Sigmoid colon (tissue), 7 donors: Measurements from ENCODE around the gene TIGAR. TPM values are rescaled to one million over a fixed set of nuclear protein-coding genes. Genes with fewer than 3 reads are reported as not detected.

Source experiments
- DNase-seq: peaks from one replicate; pipeline ENCODE4 v3.0.0-alpha.2; 2019
- H3K27ac ChIP-seq, 4 donors: fragments of 200-600 bp; sonication (generic); one replicate each; pipeline ENCODE4 v1.5.1; 2016 to 2019; ENCODE audit warnings: mild to moderate bottlenecking in 1 of 4
- H3K27me3 ChIP-seq, 3 donors: fragments of 200-600 bp; sonication (generic); one replicate each; pipeline ENCODE4 v1.5.1; 2019; ENCODE audit warnings: mild to moderate bottlenecking in 1 of 3
- H3K36me3 ChIP-seq, 4 donors: fragments of 200-600 bp; sonication (generic); one replicate each; pipeline ENCODE4 v1.5.1; 2016 to 2019
- H3K4me1 ChIP-seq, 4 donors: fragments of 200-600 bp; sonication (generic); one replicate each; pipeline ENCODE4 v1.5.1; 2017 to 2019
- H3K4me3 ChIP-seq, 4 donors: fragments of 200-600 bp; sonication (generic); one replicate each; pipeline ENCODE4 v1.5.1; 2017 to 2019; ENCODE audit warnings: mild to moderate bottlenecking in 2 of 4, moderate library complexity in 1 of 4
- H3K9me3 ChIP-seq, 4 donors: fragments of 200-600 bp in 3 of 4; sonication (generic) in 3 of 4; one replicate each; pipeline versions ENCODE4 v1.5.1 to v1.6.1; 2013 to 2019
- EP300 ChIP-seq, 4 donors: sonication (generic); formaldehyde crosslinking; IDR thresholded peaks; one replicate each; pipeline ENCODE4 v1.6.1; 2017; ENCODE audit warnings: antibody characterized with exemption in 4 of 4
- POLR2A ChIP-seq, 2 donors: fragments of 450-650 bp; IDR thresholded peaks; one replicate each; pipeline ENCODE4 v1.6.1; 2016; ENCODE audit warnings: antibody characterized with exemption in 2 of 2, mild to moderate bottlenecking in 2 of 2, moderate library complexity in 2 of 2
- POLR2AphosphoS5 ChIP-seq, 4 donors: sonication (generic); formaldehyde crosslinking; IDR thresholded peaks; one replicate each; pipeline ENCODE4 v1.6.1; 2017; ENCODE audit warnings: antibody characterized with exemption in 4 of 4
- WGBS, 2 donors: extraction: QIAGEN DNeasy Blood & Tissue Kit; methylation state at CpG; one replicate each; pipeline ENCODE4 v1.1.7; 2013; 5-methylcytosine and 5-hydroxymethylcytosine counted together
- intact Hi-C: fragments of 100-400 bp; cut with DNase I; formaldehyde crosslinking; loops from one replicate; pipeline ENCODE4 v1.15.1; 2023
- polyA plus RNA-seq, 3 donors: library from polyadenylated mRNA; stranded (reverse); fragments of 200-250 nt; gene quantifications; one replicate each; pipeline ENCODE4 v1.2.3, GENCODE V29; 2013
- total RNA-seq, 4 donors: library from RNA; depleted of rRNA; stranded (reverse); fragments of >200 nt; gene quantifications; one replicate each; pipeline ENCODE4 v1.1.0, GENCODE V29; 2016
- TF ChIP-seq, protein P1 (sequence below), 4 experiments: fragments of 450-650 bp in 3 of 4; fragments of 200-600 bp in 1 of 4; IDR thresholded peaks; one replicate each; pipeline ENCODE4 v1.5.1; 2016 to 2019; ENCODE audit warnings: antibody characterized with exemption in 4 of 4, mild to moderate bottlenecking in 3 of 4, moderate library complexity in 2 of 4
- donor health status: healthy with polysubstance abuse.
- donor health status: Bipolar disorder and iron deficiency.
- donor health status: healthy.

The TIGAR gene
- total and polyA plus RNA-seq, 7 donors = 4.4 to 14.6 (median 6.0) TPM

DNA sequence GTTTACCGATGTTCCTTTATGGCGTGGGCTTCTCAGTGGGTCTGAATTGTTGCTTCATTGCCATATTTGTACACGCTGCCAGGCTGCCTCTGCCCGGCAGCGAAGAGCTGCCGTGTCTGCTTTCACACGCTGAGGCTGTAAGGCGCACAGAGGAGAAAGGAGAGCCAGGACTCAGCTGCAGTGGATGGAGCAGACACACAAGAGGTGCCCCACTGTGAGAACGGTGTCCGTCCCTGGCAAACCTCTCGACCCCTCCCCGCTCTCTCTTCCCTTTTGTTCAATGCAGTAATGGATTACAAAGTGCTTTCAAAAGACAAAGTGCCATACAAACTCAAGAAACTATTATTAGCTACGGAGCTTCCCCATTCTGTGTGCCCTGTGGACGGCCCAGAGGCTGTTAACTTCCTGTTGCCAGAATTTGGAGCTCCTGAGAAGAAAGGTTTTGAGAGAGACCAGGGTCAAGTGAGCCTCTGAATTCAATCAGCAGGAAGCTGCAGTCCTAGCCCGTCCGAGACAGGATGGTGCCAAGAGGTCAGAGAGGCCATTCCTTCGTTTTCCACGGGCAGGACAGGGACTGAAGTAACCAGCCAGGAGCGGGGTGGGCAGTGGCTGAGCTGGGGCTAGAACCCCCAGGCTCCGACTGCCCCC, 31.7 kb upstream of the TIGAR start:
- WGBS, 2 donors = 59 to 73% methylated on average over 20 of the region's 20 CpGs
- H3K27ac ChIP-seq = peak overlapping the region; percentile 58 to 86 (median 80)
- intact Hi-C loops = no loop called here
- H3K9me3 ChIP-seq = no peaks in the 10 kb centered on the region
- no peaks in the 10 kb centered on the region for H3K27me3 ChIP-seq
- H3K36me3 ChIP-seq = peaks cover 12 to 59% (median 22%) of the 10 kb centered on the region in 4 donors
- TF ChIP-seq, protein P1, sequence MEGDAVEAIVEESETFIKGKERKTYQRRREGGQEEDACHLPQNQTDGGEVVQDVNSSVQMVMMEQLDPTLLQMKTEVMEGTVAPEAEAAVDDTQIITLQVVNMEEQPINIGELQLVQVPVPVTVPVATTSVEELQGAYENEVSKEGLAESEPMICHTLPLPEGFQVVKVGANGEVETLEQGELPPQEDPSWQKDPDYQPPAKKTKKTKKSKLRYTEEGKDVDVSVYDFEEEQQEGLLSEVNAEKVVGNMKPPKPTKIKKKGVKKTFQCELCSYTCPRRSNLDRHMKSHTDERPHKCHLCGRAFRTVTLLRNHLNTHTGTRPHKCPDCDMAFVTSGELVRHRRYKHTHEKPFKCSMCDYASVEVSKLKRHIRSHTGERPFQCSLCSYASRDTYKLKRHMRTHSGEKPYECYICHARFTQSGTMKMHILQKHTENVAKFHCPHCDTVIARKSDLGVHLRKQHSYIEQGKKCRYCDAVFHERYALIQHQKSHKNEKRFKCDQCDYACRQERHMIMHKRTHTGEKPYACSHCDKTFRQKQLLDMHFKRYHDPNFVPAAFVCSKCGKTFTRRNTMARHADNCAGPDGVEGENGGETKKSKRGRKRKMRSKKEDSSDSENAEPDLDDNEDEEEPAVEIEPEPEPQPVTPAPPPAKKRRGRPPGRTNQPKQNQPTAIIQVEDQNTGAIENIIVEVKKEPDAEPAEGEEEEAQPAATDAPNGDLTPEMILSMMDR (IDR thresholded peaks at IDR 0.05) = no peak
- TF ChIP-seq POLR2A (IDR thresholded peaks at IDR 0.05) (no peak), POLR2AphosphoS5 (IDR thresholded peaks at IDR 0.05) (peak in 1 of 4 donors; percentile 20)
- H3K4me3 ChIP-seq = peak overlapping the region in 2 of 4 donors; percentile 9 to 20
- DNase-seq = no peak
- peaks cover 0 to 94% (median 82%) of the 10 kb centered on the region in 4 donors for H3K4me1 ChIP-seq

- peak overlapping the region; percentile 58 to 86 (median 80) for H3K27ac ChIP-seq
- H3K4me1 ChIP-seq = peaks cover 0 to 98% (median 84%) of the 10 kb centered on the region in 4 donors
- DNase-seq = no peak
- intact Hi-C loops = no loop called here
- no peak for TF ChIP-seq EP300 (IDR thresholded peaks at IDR 0.05)
- TF ChIP-seq, protein P1 (IDR thresholded peaks at IDR 0.05) = no peak
- no peak for TF ChIP-seq POLR2A (IDR thresholded peaks at IDR 0.05)
- TF ChIP-seq POLR2AphosphoS5 (IDR thresholded peaks at IDR 0.05) = no peak
- peak overlapping the region in 1 of 4 donors; percentile 20 for H3K4me3 ChIP-seq
- H3K27me3 ChIP-seq = no peaks in the 10 kb centered on the region
- H3K36me3 ChIP-seq = peaks cover 12 to 59% (median 17%) of the 10 kb centered on the region in 4 donors
- WGBS, 2 donors = 86 to 88% methylated on average over 28 of the region's 28 CpGs
- no peaks in the 10 kb centered on the region for H3K9me3 ChIP-seq
Observed at GRCh38 chr12:4289998-4290790, 30.8 kb upstream of the TIGAR start.

DNA sequence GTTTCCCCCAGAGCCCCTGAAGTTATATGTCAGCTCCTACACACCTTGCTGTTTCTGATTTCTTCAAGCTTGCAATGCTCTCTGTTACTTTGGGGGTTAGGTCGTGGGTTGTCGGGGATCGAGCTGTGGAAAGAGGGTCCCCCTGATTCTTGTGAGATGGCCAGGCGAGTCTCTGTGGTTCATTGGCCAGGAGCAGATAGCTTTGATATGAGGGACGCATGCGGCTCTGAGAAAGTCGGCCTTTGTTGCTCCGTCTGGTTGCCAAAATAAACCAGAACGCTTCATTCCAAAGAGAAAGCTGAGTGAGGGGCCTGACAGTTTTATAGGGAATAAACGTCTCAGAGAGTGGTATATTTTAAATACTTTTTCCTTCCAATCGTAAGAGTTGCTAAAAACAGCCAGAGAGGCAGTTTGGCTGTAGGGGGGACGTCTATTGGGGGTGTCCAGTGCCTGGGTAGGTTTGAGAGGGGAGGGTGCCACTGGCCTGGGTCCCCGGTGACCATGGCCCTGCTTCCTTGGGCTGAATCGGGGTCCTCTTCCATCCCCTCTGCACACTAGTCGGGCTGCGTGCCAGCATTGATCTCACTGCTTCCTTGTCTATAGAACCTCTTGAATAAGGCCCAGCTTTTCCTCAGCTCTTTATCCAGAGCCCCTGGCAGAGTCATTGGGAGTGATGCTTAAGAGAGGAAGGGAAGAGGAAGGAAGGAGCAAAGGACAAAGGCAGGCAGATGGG, 28.5 kb upstream of the TIGAR start:
- TF ChIP-seq EP300 (IDR thresholded peaks at IDR 0.05) = no peak
- TF ChIP-seq POLR2AphosphoS5 (IDR thresholded peaks at IDR 0.05) = no peak
- Histone ChIP-seq H3K27me3 (no peaks in the 10 kb centered on the region), H3K4me3 (no peak overlapping the region), H3K4me1 (peaks cover 0 to 91% (median 72%) of the 10 kb centered on the region in 4 donors), H3K36me3 (peaks cover 0 to 63% (median 6%) of the 10 kb centered on the region in 4 donors), H3K9me3 (no peaks in the 10 kb centered on the region), H3K27ac (peak overlapping the region; percentile 11 to 86 (median 74))
- intact Hi-C loops = no loop called here
- WGBS, 2 donors = 76 to 79% methylated on average over 16 of the region's 16 CpGs
- no peak for DNase-seq

DNA sequence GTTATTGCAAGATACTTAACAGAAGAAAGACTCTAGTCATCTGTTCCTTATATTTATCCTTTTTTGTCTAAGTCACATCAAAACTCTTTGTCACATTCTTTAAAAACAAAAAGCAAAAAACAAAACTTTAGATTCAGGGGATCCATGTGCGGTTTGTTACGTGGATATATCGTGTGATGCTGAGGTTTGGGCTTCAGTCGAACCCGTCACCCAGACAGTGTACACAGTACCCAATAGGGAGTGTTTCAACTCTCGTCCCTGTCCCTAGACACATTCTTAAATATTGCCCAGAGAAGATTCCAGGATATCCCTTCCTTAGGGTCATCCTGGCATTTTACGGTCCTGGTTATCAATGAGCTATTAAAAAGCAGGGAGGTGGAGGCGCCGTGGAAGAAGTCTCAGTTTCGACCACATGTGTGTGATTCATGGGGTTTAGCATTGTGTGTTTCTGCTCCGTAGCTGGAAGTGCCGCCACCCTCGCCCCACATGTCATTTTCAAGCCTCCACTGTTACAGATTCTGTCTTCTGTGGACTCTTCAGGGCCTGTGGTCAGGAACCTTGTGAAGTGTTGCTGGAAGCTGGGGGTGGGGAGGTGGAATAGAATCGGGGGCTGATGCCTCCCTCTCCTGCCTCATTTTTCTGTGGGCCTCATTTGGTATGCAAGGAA, 27.6 kb upstream of the TIGAR start:
- peaks cover 0 to 81% (median 63%) of the 10 kb centered on the region in 4 donors for H3K4me1 ChIP-seq
- TF ChIP-seq, protein P1 (IDR thresholded peaks at IDR 0.05) = no peak
- TF ChIP-seq POLR2AphosphoS5 (IDR thresholded peaks at IDR 0.05) (no peak), EP300 (IDR thresholded peaks at IDR 0.05) (no peak), POLR2A (IDR thresholded peaks at IDR 0.05) (no peak)
- WGBS, 2 donors = 80 to 81% methylated on average over 14 of the region's 14 CpGs
- DNase-seq = no peak
- peaks cover 5 to 68% (median 6%) of the 10 kb centered on the region in 4 donors for H3K36me3 ChIP-seq
- H3K27ac ChIP-seq = peak overlapping the region; percentile 52 to 86 (median 74)
- H3K27me3 ChIP-seq = no peaks in the 10 kb centered on the region
- intact Hi-C loops = no loop called here
- no peak overlapping the region for H3K4me3 ChIP-seq
- no peaks in the 10 kb centered on the region for H3K9me3 ChIP-seq
